ENCODE results near the gene HOXA7. TPM values are rescaled to one million over a fixed set of nuclear protein-coding genes. Genes with fewer than 3 reads are reported as not detected.

Gene HOXA7
- total RNA-seq, 1 donor from 2014 or later, result not detected

GRCh38 chr7:27123477-27124053 is 32.9 kb downstream of the HOXA7 start:
- no peak overlapping the region for H3K4me3 Mint-ChIP-seq
- Histone ChIP-seq H3K9ac (no peak overlapping the region), H3K27me3 (peaks cover 100% of the 10 kb centered on the region), H3K27ac (no peak overlapping the region), H3K36me3 (no peaks in the 10 kb centered on the region), H3K4me3 (no peak overlapping the region), H3K79me2 (ENCODE audit: low read depth) (no peaks in the 10 kb centered on the region), H4K20me1 (ENCODE audit: low read depth) (peaks cover 92% of the 10 kb centered on the region), H3K9me3 (ENCODE audit: low read depth) (no peaks in the 10 kb centered on the region), H3F3A (ENCODE audit: low read depth) (no peaks in the 10 kb centered on the region), H2AFZ (replicated peaks) (no peak overlapping the region), H3K4me2 (no peak overlapping the region), H3K4me1 (no peaks in the 10 kb centered on the region)
- peaks cover 98% of the 10 kb centered on the region for H3K27me3 Mint-ChIP-seq (ENCODE audit: insufficient read depth, low read depth)
- no peak for TF ChIP-seq CTCF (IDR thresholded peaks at IDR 0.05)
- no peak for TF ChIP-seq EZH2 (IDR thresholded peaks at IDR 0.05)
- TF ChIP-seq EZH2phosphoT487 (IDR thresholded peaks at IDR 0.05), result no peak
- DNase-seq (ENCODE audit: low spot score), result no peak
- no peaks in the 10 kb centered on the region for H3K36me3 Mint-ChIP-seq
- peaks cover 10% of the 10 kb centered on the region for H3K9me3 Mint-ChIP-seq
- H3K27ac Mint-ChIP-seq, result no peak overlapping the region
- H3K4me1 Mint-ChIP-seq, result no peaks in the 10 kb centered on the region

GRCh38 chr7:27123007-27123476 is 33.4 kb downstream of the HOXA7 start:
- Histone ChIP-seq H3K79me2 (ENCODE audit: low read depth) (no peaks in the 10 kb centered on the region), H3K4me2 (no peak overlapping the region), H3K27ac (no peak overlapping the region), H3K4me3 (no peak overlapping the region), H4K20me1 (ENCODE audit: low read depth) (peaks cover 94% of the 10 kb centered on the region), H3K9me3 (ENCODE audit: low read depth) (no peaks in the 10 kb centered on the region), H3K9ac (no peak overlapping the region), H3K36me3 (no peaks in the 10 kb centered on the region), H2AFZ (replicated peaks) (no peak overlapping the region), H3F3A (ENCODE audit: low read depth) (no peaks in the 10 kb centered on the region), H3K27me3 (peaks cover 100% of the 10 kb centered on the region), H3K4me1 (no peaks in the 10 kb centered on the region)
- Mint-ChIP-seq H3K9me3 (peaks cover 10% of the 10 kb centered on the region), H3K4me3 (no peak overlapping the region), H3K27me3 (ENCODE audit: insufficient read depth, low read depth) (peaks cover 98% of the 10 kb centered on the region), H3K36me3 (no peaks in the 10 kb centered on the region), H3K27ac (no peak overlapping the region), H3K4me1 (no peaks in the 10 kb centered on the region)
- DNase-seq (ENCODE audit: low spot score), result no peak
- no peak for TF ChIP-seq EZH2phosphoT487 (IDR thresholded peaks at IDR 0.05)
- no peak for TF ChIP-seq EZH2 (IDR thresholded peaks at IDR 0.05)
- TF ChIP-seq CTCF (IDR thresholded peaks at IDR 0.05), result no peak

GRCh38 chr7:27122077-27122910 is 34.2 kb downstream of the HOXA7 start:
- Histone ChIP-seq H3K27ac (no peak overlapping the region), H3K9ac (no peak overlapping the region), H4K20me1 (ENCODE audit: low read depth) (peaks cover 94% of the 10 kb centered on the region), H3K4me3 (no peak overlapping the region), H3K9me3 (ENCODE audit: low read depth) (no peaks in the 10 kb centered on the region), H3K4me2 (no peak overlapping the region), H3K27me3 (peaks cover 100% of the 10 kb centered on the region), H3F3A (ENCODE audit: low read depth) (no peaks in the 10 kb centered on the region), H3K36me3 (no peaks in the 10 kb centered on the region), H3K79me2 (ENCODE audit: low read depth) (no peaks in the 10 kb centered on the region), H2AFZ (replicated peaks) (no peak overlapping the region), H3K4me1 (no peaks in the 10 kb centered on the region)
- Mint-ChIP-seq H3K36me3 (no peaks in the 10 kb centered on the region), H3K4me3 (no peak overlapping the region), H3K9me3 (peaks cover 7% of the 10 kb centered on the region), H3K4me1 (no peaks in the 10 kb centered on the region), H3K27me3 (ENCODE audit: insufficient read depth, low read depth) (peaks cover 98% of the 10 kb centered on the region), H3K27ac (no peak overlapping the region)
- DNase-seq (ENCODE audit: low spot score), result no peak
- peak; percentile 87 for TF ChIP-seq EZH2 (IDR thresholded peaks at IDR 0.05)
- TF ChIP-seq CTCF (IDR thresholded peaks at IDR 0.05), result no peak
- peak; percentile 97 for TF ChIP-seq EZH2phosphoT487 (IDR thresholded peaks at IDR 0.05)

Data from neural progenitor cell (in vitro differentiated cells).